Measurements from ENCODE around the gene SRGAP2C.
A peak's percentile ranks its signal among the peaks of the same experiment; 100 is the strongest.

GRCh38 chr1:121417325-121417923 lies 232.6 kb downstream of the SRGAP2C start:
- TF ChIP-seq CTCF (IDR thresholded peaks at IDR 0.05) (no peak), RFX5 (IDR thresholded peaks at IDR 0.05) (no peak), EP300 (IDR thresholded peaks at IDR 0.05) (no peak), KDM1A (IDR thresholded peaks at IDR 0.05; ENCODE audit: low read depth) (no peak), CEBPB (IDR thresholded peaks at IDR 0.05) (peak; percentile 39 to 74; a peak in 3 of 4 replicates)
